PC-9 (cell line): Measurements from ENCODE around the gene CUX1. TPM values are rescaled to one million over a fixed set of nuclear protein-coding genes. Genes with fewer than 3 reads are reported as not detected.
A peak's percentile ranks its signal among the peaks of the same experiment; 100 is the strongest.

ENCODE experiments used
- BruUV-seq: library from RNA; stranded (reverse); fragments of 400-500 nt; replicated peaks from 2 replicates; lab custom pipeline; 2021; lab: Mats Ljungman, UMichigan
- CTCF ChIA-PET: fragments of 300-600 bp; sonication (Branson Sonifier 250); formaldehyde crosslinking; loops from one replicate; lab custom pipeline; 2022; ENCODE audit warnings: antibody characterized with exemption; lab: Charles Lee
- POLR2A ChIA-PET: fragments of 300-600 bp; sonication (Branson Sonifier 250); formaldehyde crosslinking; loops from one replicate; lab custom pipeline; 2022; ENCODE audit warnings: antibody characterized with exemption; ENCODE audit not compliant: unreplicated experiment; lab: Charles Lee
- DNase-seq, 2 experiments: peaks; one replicate each; pipeline versions ENCODE4 v3.0.0 to v3.0.0-alpha.2; 2015 to 2022; ENCODE audit warnings: mixed read lengths in 1 of 2
- H2AFZ ChIP-seq: fragments of 200-600 bp; sonication (generic); 2 replicates; pipeline ENCODE4 v1.8.1; 2017; ENCODE audit warnings: antibody characterized with exemption
- H3F3A ChIP-seq: fragments of 200-600 bp; sonication (generic); 2 replicates; pipeline ENCODE4 v1.8.1; 2017; ENCODE audit warnings: antibody characterized with exemption, mild to moderate bottlenecking, low read depth; ENCODE audit not compliant: insufficient read depth
- H3K27ac ChIP-seq: fragments of 200-600 bp; sonication (generic); 2 replicates; pipeline ENCODE4 v1.6.1; 2016; ENCODE audit warnings: mixed run types
- H3K27me3 ChIP-seq: fragments of 200-600 bp; sonication (generic); 2 replicates; pipeline ENCODE4 v1.6.1; 2016; ENCODE audit warnings: low read depth, mixed run types; ENCODE audit not compliant: insufficient read depth
- H3K36me3 ChIP-seq: fragments of 200-600 bp; sonication (generic); 2 replicates; pipeline ENCODE4 v1.6.1; 2016; ENCODE audit warnings: low read depth, mixed run types
- H3K4me1 ChIP-seq: fragments of 200-600 bp; sonication (generic); replicated peaks from 2 replicates; pipeline ENCODE4 v1.6.1; 2016; ENCODE audit warnings: mixed run types; ENCODE audit not compliant: insufficient read depth
- H3K4me2 ChIP-seq: fragments of 200-600 bp; sonication (generic); 2 replicates; pipeline ENCODE4 v1.6.1; 2017; ENCODE audit warnings: mixed run types
- H3K4me3 ChIP-seq: fragments of 200-600 bp; sonication (generic); 2 replicates; pipeline ENCODE4 v1.6.1; 2016; ENCODE audit warnings: mixed run types
- H3K79me2 ChIP-seq: fragments of 200-600 bp; sonication (generic); 2 replicates; pipeline ENCODE4 v1.6.1; 2017; ENCODE audit warnings: low read depth, mixed run types
- H3K9me2 ChIP-seq: fragments of 200-600 bp; sonication (generic); 2 replicates; pipeline ENCODE4 v1.8.1; 2017; ENCODE audit warnings: mild to moderate bottlenecking; ENCODE audit not compliant: insufficient read depth
- H3K9me3 ChIP-seq: fragments of 200-600 bp; sonication (generic); 2 replicates; pipeline ENCODE4 v1.8.1; 2016; ENCODE audit warnings: low read depth; ENCODE audit not compliant: insufficient read depth
- H4K20me1 ChIP-seq: fragments of 200-600 bp; sonication (generic); 2 replicates; pipeline ENCODE4 v1.8.1; 2017; ENCODE audit not compliant: insufficient read depth
- EZH2 ChIP-seq: fragments of 200-600 bp; sonication (generic); IDR thresholded peaks from 2 replicates; pipeline ENCODE4 v1.8.0; 2017; ENCODE audit warnings: antibody characterized with exemption, low read depth
- intact Hi-C: fragments of 100-400 bp; cut with micrococcal nuclease; formaldehyde crosslinking; loops from one replicate; pipeline ENCODE4 v1.10.0; 2022; ENCODE audit not compliant: unreplicated experiment
- total RNA-seq: library from RNA; stranded (reverse); gene quantifications from 2 replicates; pipeline ENCODE4 v1.2.3, GENCODE V29; 2021
- TF ChIP-seq, protein P1 (sequence below): fragments of 200-600 bp; sonication (generic); conservative IDR thresholded peaks from 2 replicates; pipeline ENCODE4 v1.6.1; 2017; ENCODE audit warnings: mixed run types, antibody characterized with exemption, mild to moderate bottlenecking, moderate library complexity

The CUX1 gene
- total RNA-seq, 1 experiment from 2014 or later: 83.3 TPM

DNA sequence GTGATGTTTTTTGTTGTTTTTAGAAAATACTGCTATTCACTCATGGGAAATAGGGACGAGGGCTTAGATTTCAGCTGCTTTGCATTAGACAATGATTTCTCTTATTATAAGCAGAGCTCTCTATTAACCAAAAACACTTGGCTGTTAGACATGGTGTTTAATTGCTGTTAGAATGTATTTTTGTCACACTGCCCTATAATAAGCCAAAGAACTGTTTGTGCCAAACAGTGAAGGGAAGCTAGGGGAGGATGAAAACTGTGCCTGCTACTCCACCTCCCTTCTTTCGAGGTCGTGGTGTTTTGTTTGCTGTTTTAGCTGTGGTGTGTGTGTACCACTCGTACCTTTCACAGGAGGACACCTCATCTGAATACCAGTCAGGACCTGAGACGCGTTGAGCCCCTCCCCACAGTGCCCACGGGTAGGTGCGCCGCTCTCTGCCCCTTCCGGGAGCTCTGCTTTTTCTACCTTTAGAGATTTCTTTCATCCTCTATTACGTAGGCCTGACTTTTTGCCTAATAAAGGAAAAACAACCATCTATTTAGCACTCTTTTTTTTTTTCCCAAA is 57.9 kb downstream of the CUX1 start:
- H3K4me1 ChIP-seq: peaks cover 28% of the 10 kb centered on the region
- peaks cover 66% of the 10 kb centered on the region for H3K79me2 ChIP-seq
- ChIA-PET POLR2A (interaction anchor here (0.6 kb wide), 1 partner anchor 31 kb away, joined by 3 read pairs; no protein-coding TSS in a partner anchor), CTCF (no interaction called here)
- H4K20me1 ChIP-seq: no peaks in the 10 kb centered on the region; the same call in 1 of the 2 replicates
- no peak overlapping the region for H3K27ac ChIP-seq
- H3K9me3 ChIP-seq: no peaks in the 10 kb centered on the region
- intact Hi-C loops: no loop called here
- H3K9me2 ChIP-seq: no peaks in the 10 kb centered on the region
- H3K4me3 ChIP-seq: no peak overlapping the region
- H3F3A ChIP-seq: peaks cover 11% of the 10 kb centered on the region
- no peaks in the 10 kb centered on the region for H3K36me3 ChIP-seq
- no peak for TF ChIP-seq EZH2
- TF ChIP-seq, protein P1, sequence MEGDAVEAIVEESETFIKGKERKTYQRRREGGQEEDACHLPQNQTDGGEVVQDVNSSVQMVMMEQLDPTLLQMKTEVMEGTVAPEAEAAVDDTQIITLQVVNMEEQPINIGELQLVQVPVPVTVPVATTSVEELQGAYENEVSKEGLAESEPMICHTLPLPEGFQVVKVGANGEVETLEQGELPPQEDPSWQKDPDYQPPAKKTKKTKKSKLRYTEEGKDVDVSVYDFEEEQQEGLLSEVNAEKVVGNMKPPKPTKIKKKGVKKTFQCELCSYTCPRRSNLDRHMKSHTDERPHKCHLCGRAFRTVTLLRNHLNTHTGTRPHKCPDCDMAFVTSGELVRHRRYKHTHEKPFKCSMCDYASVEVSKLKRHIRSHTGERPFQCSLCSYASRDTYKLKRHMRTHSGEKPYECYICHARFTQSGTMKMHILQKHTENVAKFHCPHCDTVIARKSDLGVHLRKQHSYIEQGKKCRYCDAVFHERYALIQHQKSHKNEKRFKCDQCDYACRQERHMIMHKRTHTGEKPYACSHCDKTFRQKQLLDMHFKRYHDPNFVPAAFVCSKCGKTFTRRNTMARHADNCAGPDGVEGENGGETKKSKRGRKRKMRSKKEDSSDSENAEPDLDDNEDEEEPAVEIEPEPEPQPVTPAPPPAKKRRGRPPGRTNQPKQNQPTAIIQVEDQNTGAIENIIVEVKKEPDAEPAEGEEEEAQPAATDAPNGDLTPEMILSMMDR: no peak
- DNase-seq: no peak
- H3K27me3 ChIP-seq: no peaks in the 10 kb centered on the region
- H3K4me2 ChIP-seq: no peak overlapping the region
- BruUV-seq: no TSS peak
- no peak overlapping the region for H2AFZ ChIP-seq

GRCh38 chr7:101877882-101878591 is 60.6 kb downstream of the CUX1 start:
- peak in 1 of 2 experiments; percentile 44 for DNase-seq
- no peak overlapping the region for H3K4me3 ChIP-seq
- H3K79me2 ChIP-seq: peaks cover 61% of the 10 kb centered on the region
- no peaks in the 10 kb centered on the region for H3K9me2 ChIP-seq
- H2AFZ ChIP-seq: no peak overlapping the region
- H3K9me3 ChIP-seq: no peaks in the 10 kb centered on the region
- ChIA-PET POLR2A (interaction anchor here (1.0 kb wide), 1 partner anchor 21 kb away, joined by 9 read pairs; no protein-coding TSS in a partner anchor), CTCF (no interaction called here)
- intact Hi-C loops: no loop called here
- H3K27ac ChIP-seq: no peak overlapping the region
- H3F3A ChIP-seq: peaks cover 23% of the 10 kb centered on the region
- H3K4me1 ChIP-seq: peaks cover 36% of the 10 kb centered on the region
- no peaks in the 10 kb centered on the region for H3K36me3 ChIP-seq
- no peaks in the 10 kb centered on the region for H4K20me1 ChIP-seq
- no peak overlapping the region for H3K4me2 ChIP-seq
- BruUV-seq: no TSS peak
- no peaks in the 10 kb centered on the region for H3K27me3 ChIP-seq
- TF ChIP-seq EZH2: no peak
- TF ChIP-seq, protein P1: no peak

DNA sequence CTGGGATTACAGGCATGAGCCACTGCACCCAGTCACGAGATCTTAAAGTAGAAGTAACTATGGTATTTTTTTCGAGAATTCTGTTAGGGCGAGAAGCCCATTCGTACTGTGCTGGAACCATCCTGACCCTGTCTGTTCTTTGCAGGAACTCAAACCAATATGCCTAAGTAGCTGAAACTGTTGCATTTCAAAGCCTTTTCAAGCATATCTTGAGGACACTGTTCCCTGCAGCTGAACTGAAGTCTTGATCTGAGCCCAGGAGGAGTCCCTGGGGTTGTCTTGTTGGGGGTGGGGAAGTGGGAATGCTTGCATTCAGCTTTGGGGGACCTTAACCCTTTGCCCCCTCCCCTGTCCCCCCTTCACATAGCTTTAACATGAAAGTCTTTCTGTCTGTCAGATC is 61.5 kb downstream of the CUX1 start:
- Histone ChIP-seq H3K79me2 (peaks cover 58% of the 10 kb centered on the region), H3K36me3 (no peaks in the 10 kb centered on the region), H2AFZ (no peak overlapping the region), H3K9me3 (no peaks in the 10 kb centered on the region), H3K4me3 (no peak overlapping the region), H3K27ac (no peak overlapping the region), H3K4me2 (no peak overlapping the region), H3K9me2 (no peaks in the 10 kb centered on the region), H3K27me3 (no peaks in the 10 kb centered on the region), H3F3A (peaks cover 32% of the 10 kb centered on the region), H3K4me1 (peaks cover 45% of the 10 kb centered on the region), H4K20me1 (no peaks in the 10 kb centered on the region)
- CTCF ChIA-PET: interaction anchor here (0.6 to 0.9 kb wide), 2 partner anchors 150 to 540 kb away, joined by 3 to 8 read pairs; no protein-coding TSS in a partner anchor
- intact Hi-C loops: no loop called here
- DNase-seq: no peak
- POLR2A ChIA-PET: no interaction called here
- BruUV-seq: no TSS peak
- TF ChIP-seq EZH2: no peak
- TF ChIP-seq, protein P1: no peak
